ENCODE data around the gene BICRA. TPM values are rescaled to one million over a fixed set of nuclear protein-coding genes. Genes with fewer than 3 reads are reported as not detected.

BICRA gene
- 10 to 100 TPM in 3 of 4 donors, 1 to 10 TPM in 1; 9.6 to 22.4 (median 13.7) TPM for total RNA-seq
- 1 to 10 TPM; 3.1 to 9.9 (median 4.9) TPM for polyA plus RNA-seq
- long read RNA-seq, donor 1, partial matches to known transcripts: 0 of 1 reads
- long read RNA-seq, donor 1, other reads (novel, unspliced or antisense): 0 of 1 reads
- long read RNA-seq, donor 2, transcript BICRA-203 (1 exons, 3,312 nt): major isoform, 20 of 27 reads
- long read RNA-seq, donor 2, partial matches to known transcripts: 3 of 27 reads
- long read RNA-seq, donor 2, other reads (novel, unspliced or antisense): 2 of 27 reads

DNA sequence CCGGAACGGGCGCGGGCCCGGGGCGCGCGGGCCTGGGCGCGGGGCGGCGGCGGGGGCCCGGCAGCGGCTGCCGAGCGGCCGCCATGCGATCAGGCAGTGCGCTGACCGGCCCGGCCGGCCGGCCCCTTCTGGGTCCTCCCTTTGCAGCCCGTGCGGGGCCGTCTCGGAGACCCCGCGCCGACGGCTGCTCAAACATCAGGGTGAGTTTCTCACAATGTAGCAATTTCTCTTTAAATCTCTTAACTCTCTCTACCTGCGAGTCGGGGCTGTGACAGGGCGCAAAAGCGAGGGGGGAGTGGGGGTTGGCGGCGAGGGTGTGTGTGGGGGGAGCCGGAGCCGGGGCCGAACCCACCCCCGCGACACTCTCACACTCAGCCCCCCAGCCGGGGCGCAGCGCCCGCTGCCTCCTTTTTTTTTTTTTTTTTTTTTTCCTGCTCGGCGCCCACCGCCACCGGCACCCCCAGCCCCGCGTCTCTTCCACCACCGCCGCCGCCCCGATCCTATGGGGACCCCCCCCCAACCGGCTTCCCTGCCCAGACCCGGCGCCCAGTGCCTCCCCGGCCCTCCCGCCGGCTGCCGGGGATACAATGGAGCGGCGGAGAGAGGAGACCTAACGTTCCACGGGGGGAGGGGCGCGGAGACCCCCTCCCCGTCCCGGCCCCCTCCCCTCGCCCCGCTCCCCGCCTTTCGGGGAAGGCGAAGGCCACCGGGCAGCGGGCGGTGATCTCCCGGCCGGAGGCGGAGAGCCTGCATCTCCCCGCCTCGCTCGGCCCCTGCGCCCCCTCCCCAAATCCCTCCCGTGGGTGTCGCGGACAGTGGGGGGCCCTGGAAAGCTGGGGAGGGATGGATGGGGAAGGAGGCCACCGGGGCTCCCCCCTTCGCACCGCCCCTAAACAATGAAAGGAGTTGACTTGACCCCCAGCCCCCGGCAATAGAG is at the start of gene BICRA:
Gene BICRA (plus strand): TSS at position 166 of the 937 bp plus-strand sequence. CDS start 64,441 bp downstream, outside the sequence.
- peaks cover 36% of the 10 kb centered on the region for H3K4me1 ChIP-seq
- no peaks in the 10 kb centered on the region for H3K9me3 ChIP-seq
- ATAC-seq (peak; percentile 66 to 73 (median 68)), DNase-seq (peak; percentile 89 to 94)
- peak within 1 kb of the TSS; percentile 100 for H3K4me3 ChIP-seq
- peak within 1 kb of the TSS; percentile 100 for H3K27ac ChIP-seq
- intact Hi-C loops (cut with DNase I): loop anchor here in 1 of 2 donors (2.0 kb wide), 2 partner anchors 56 to 90 kb away; no protein-coding TSS in a partner anchor
- no peaks in the 10 kb centered on the region for H3K27me3 ChIP-seq (ENCODE audit: insufficient read depth in 3 of 3, low read length in 2 of 3)
- TF ChIP-seq, protein P1, sequence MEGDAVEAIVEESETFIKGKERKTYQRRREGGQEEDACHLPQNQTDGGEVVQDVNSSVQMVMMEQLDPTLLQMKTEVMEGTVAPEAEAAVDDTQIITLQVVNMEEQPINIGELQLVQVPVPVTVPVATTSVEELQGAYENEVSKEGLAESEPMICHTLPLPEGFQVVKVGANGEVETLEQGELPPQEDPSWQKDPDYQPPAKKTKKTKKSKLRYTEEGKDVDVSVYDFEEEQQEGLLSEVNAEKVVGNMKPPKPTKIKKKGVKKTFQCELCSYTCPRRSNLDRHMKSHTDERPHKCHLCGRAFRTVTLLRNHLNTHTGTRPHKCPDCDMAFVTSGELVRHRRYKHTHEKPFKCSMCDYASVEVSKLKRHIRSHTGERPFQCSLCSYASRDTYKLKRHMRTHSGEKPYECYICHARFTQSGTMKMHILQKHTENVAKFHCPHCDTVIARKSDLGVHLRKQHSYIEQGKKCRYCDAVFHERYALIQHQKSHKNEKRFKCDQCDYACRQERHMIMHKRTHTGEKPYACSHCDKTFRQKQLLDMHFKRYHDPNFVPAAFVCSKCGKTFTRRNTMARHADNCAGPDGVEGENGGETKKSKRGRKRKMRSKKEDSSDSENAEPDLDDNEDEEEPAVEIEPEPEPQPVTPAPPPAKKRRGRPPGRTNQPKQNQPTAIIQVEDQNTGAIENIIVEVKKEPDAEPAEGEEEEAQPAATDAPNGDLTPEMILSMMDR (IDR thresholded peaks at IDR 0.05): no peak
- no peaks in the 10 kb centered on the region for H3K36me3 ChIP-seq (ENCODE audit: insufficient read depth in 1 of 2, low read depth in 1 of 2)
- 1 to 2% (median 1%) methylated on average over 34 to 94 of the region's 94 CpGs for WGBS, 3 donors

- ATAC-seq: no peak
- intact Hi-C loops (cut with DNase I): no loop called here
Observed at GRCh38 chr19:47560999-47561398, 47.9 kb upstream of the BICRA start.

DNA sequence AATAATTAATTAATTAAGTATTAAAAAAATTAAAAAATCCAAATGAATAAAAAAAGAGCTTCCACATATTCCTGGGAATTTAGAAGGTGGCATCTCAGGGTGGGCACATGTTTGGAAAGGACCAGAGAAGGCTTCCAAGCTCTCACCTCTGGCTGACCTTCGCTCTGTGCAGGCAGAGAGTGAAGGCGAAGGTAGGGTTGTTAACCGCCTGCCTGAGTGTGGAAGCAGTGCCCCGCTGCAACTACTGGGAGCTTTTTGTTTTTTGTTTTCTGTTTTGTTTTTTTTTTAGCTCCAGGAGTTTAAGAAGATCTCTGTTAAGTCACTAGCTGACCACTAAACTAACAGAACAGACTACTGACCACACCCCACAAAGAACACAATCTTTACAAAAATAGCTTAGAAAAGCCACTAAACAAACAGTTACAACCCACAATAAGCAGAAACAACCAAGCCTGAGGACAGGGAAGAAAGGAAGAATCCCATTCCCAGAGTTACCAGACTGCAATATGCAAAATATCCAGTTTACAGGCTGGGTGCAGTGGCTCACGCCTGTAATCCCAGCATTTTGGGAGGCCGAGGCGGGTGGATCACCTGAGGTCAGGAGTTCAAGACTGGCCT is 47.4 kb upstream of the BICRA start:
- no peak overlapping the region for H3K4me3 ChIP-seq
- 88 to 90% (median 88%) methylated on average over 7 of the region's 7 CpGs for WGBS, 3 donors
- no peaks in the 10 kb centered on the region for H3K36me3 ChIP-seq (ENCODE audit: insufficient read depth in 1 of 2, low read depth in 1 of 2)
- H3K27me3 ChIP-seq (ENCODE audit: insufficient read depth in 3 of 3, low read length in 2 of 3): peaks cover 0 to 3% (median 0%) of the 10 kb centered on the region in 3 donors
- no peak overlapping the region for H3K27ac ChIP-seq
- TF ChIP-seq, protein P1 (IDR thresholded peaks at IDR 0.05): no peak
- no peaks in the 10 kb centered on the region for H3K4me1 ChIP-seq
- intact Hi-C loops (cut with DNase I): no loop called here
- H3K9me3 ChIP-seq: no peaks in the 10 kb centered on the region
- DNase-seq (no peak), ATAC-seq (no peak)

More at GRCh38 chr19:47560999-47561398, 47.9 kb upstream of the BICRA start:
- no peaks in the 10 kb centered on the region for H3K36me3 ChIP-seq (ENCODE audit: insufficient read depth in 1 of 2, low read depth in 1 of 2)
- no peaks in the 10 kb centered on the region for H3K9me3 ChIP-seq
- H3K27ac ChIP-seq: no peak overlapping the region
- H3K27me3 ChIP-seq (ENCODE audit: insufficient read depth in 3 of 3, low read length in 2 of 3): peaks cover 0 to 3% (median 0%) of the 10 kb centered on the region in 3 donors
- WGBS, 3 donors: 92 to 98% (median 96%) methylated on average over 2 of the region's 2 CpGs
- no peaks in the 10 kb centered on the region for H3K4me1 ChIP-seq
- TF ChIP-seq, protein P1 (IDR thresholded peaks at IDR 0.05): no peak
- no peak for DNase-seq
- H3K4me3 ChIP-seq: no peak overlapping the region

DNA sequence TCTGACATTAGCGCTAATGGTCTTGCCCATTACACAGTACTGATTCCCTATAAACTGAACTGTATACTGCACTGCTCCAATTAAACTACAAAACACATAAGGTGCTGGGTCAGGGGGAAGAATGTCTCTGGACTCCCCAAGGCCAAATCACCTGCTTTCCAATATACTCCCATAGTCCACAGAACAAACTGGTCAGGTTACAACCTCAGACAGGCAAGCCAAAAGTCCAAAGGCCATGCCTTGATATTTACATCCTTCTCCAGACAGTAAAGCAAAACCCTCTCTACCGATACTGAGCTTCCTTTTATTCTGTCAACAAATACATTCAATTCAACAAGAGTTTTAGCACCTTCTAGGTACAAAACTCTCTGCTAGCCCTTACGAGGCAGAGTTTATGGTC is 44.9 kb upstream of the BICRA start:
- no peak overlapping the region for H3K4me3 ChIP-seq
- 80 to 81% (median 81%) methylated on average over 3 of the region's 3 CpGs for WGBS, 3 donors
- DNase-seq: no peak
- H3K36me3 ChIP-seq (ENCODE audit: insufficient read depth in 1 of 2, low read depth in 1 of 2): no peaks in the 10 kb centered on the region
- TF ChIP-seq, protein P1 (IDR thresholded peaks at IDR 0.05): no peak
- H3K27me3 ChIP-seq (ENCODE audit: insufficient read depth in 3 of 3, low read length in 2 of 3): peaks cover 0 to 3% (median 0%) of the 10 kb centered on the region in 3 donors
- intact Hi-C loops (cut with DNase I): no loop called here
- H3K4me1 ChIP-seq: no peaks in the 10 kb centered on the region
- H3K27ac ChIP-seq: no peak overlapping the region
- no peak for ATAC-seq
- H3K9me3 ChIP-seq: no peaks in the 10 kb centered on the region
